ENCODE results near the gene TSEN34.

GRCh38 chr19:54186934-54187381 is 4.2 kb upstream of the TSEN34 start:
- no peak for TF ChIP-seq CTCF (IDR thresholded peaks at IDR 0.05; ENCODE audit: insufficient read depth, low read length, poor library complexity, severe bottlenecking)
- TF ChIP-seq EZH2phosphoT487 (conservative IDR thresholded peaks at IDR 0.05; ENCODE audit: low read length) = no peak
